ENCODE results near the gene PIP5K1B. TPM values are rescaled to one million over a fixed set of nuclear protein-coding genes. Genes with fewer than 3 reads are reported as not detected.

The PIP5K1B gene
- total RNA-seq, 1 experiment from 2014 or later: 10.3 TPM

- no peak for DNase-seq
- Histone ChIP-seq H3K4me1 (no peaks in the 10 kb centered on the region), H3K36me3 (ENCODE audit: control insufficient read depth, insufficient read depth, low read length) (no peaks in the 10 kb centered on the region), H3K4me3 (ENCODE audit: low read depth, low read length) (no peak overlapping the region), H3K9me3 (no peaks in the 10 kb centered on the region), H3K27me3 (replicated peaks; ENCODE audit: control insufficient read depth, insufficient read depth, low read length) (no peaks in the 10 kb centered on the region)
- ChIA-PET CTCF (no interaction called here), POLR2A (no interaction called here)
- H3K27me3 Mint-ChIP-seq (ENCODE audit: insufficient read depth, unreplicated experiment): no peaks in the 10 kb centered on the region
- no peak overlapping the region for H3K4me3 Mint-ChIP-seq (ENCODE audit: unreplicated experiment)
- no peaks in the 10 kb centered on the region for H3K36me3 Mint-ChIP-seq (ENCODE audit: insufficient read depth, unreplicated experiment)
- no peak for TF ChIP-seq CTCF (IDR thresholded peaks at IDR 0.05; ENCODE audit: insufficient read depth in 1 of 2, low read depth in 1 of 2, low read length in 1 of 2, severe bottlenecking in 1 of 2, unreplicated experiment in 1 of 2)
- H3K4me1 Mint-ChIP-seq (ENCODE audit: low read depth, unreplicated experiment): no peaks in the 10 kb centered on the region
- intact Hi-C loops (cut with micrococcal nuclease; ENCODE audit: unreplicated experiment): no loop called here
- H3K9me3 Mint-ChIP-seq (ENCODE audit: unreplicated experiment): no peaks in the 10 kb centered on the region
- H3K27ac Mint-ChIP-seq (ENCODE audit: unreplicated experiment): no peak overlapping the region
- BruUV-seq (replicated peaks): no TSS peak
Measured at GRCh38 chr9:68978501-68978900, 273.5 kb downstream of the PIP5K1B start.

GRCh38 chr9:68979538-68980314 lies 274.7 kb downstream of the PIP5K1B start:
- TF ChIP-seq CTCF (IDR thresholded peaks at IDR 0.05; ENCODE audit: insufficient read depth in 1 of 2, low read depth in 1 of 2, low read length in 1 of 2, severe bottlenecking in 1 of 2, unreplicated experiment in 1 of 2): no peak
- POLR2A ChIA-PET: no interaction called here
- H3K9me3 Mint-ChIP-seq (ENCODE audit: unreplicated experiment): no peaks in the 10 kb centered on the region
- CTCF ChIA-PET: no interaction called here
- Histone ChIP-seq H3K36me3 (ENCODE audit: control insufficient read depth, insufficient read depth, low read length) (no peaks in the 10 kb centered on the region), H3K4me1 (no peaks in the 10 kb centered on the region), H3K27me3 (replicated peaks; ENCODE audit: control insufficient read depth, insufficient read depth, low read length) (no peaks in the 10 kb centered on the region), H3K4me3 (ENCODE audit: low read depth, low read length) (no peak overlapping the region), H3K9me3 (no peaks in the 10 kb centered on the region)
- no peak overlapping the region for H3K27ac Mint-ChIP-seq (ENCODE audit: unreplicated experiment)
- DNase-seq: no peak
- H3K27me3 Mint-ChIP-seq (ENCODE audit: insufficient read depth, unreplicated experiment): no peaks in the 10 kb centered on the region
- intact Hi-C loops (cut with micrococcal nuclease; ENCODE audit: unreplicated experiment): no loop called here
- BruUV-seq (replicated peaks): no TSS peak
- H3K4me3 Mint-ChIP-seq (ENCODE audit: unreplicated experiment): no peak overlapping the region
- H3K36me3 Mint-ChIP-seq (ENCODE audit: insufficient read depth, unreplicated experiment): no peaks in the 10 kb centered on the region
- no peaks in the 10 kb centered on the region for H3K4me1 Mint-ChIP-seq (ENCODE audit: low read depth, unreplicated experiment)

- H3K27me3 Mint-ChIP-seq (ENCODE audit: insufficient read depth, unreplicated experiment): no peaks in the 10 kb centered on the region
- H3K9me3 Mint-ChIP-seq (ENCODE audit: unreplicated experiment): no peaks in the 10 kb centered on the region
- Histone ChIP-seq H3K36me3 (ENCODE audit: control insufficient read depth, insufficient read depth, low read length) (no peaks in the 10 kb centered on the region), H3K4me1 (no peaks in the 10 kb centered on the region), H3K9me3 (no peaks in the 10 kb centered on the region), H3K4me3 (ENCODE audit: low read depth, low read length) (no peak overlapping the region), H3K27me3 (replicated peaks; ENCODE audit: control insufficient read depth, insufficient read depth, low read length) (no peaks in the 10 kb centered on the region)
- intact Hi-C loops (cut with micrococcal nuclease; ENCODE audit: unreplicated experiment): no loop called here
- H3K4me1 Mint-ChIP-seq (ENCODE audit: low read depth, unreplicated experiment): no peaks in the 10 kb centered on the region
- TF ChIP-seq CTCF (IDR thresholded peaks at IDR 0.05; ENCODE audit: insufficient read depth in 1 of 2, low read depth in 1 of 2, low read length in 1 of 2, severe bottlenecking in 1 of 2, unreplicated experiment in 1 of 2): no peak
- no peak overlapping the region for H3K27ac Mint-ChIP-seq (ENCODE audit: unreplicated experiment)
- no peaks in the 10 kb centered on the region for H3K36me3 Mint-ChIP-seq (ENCODE audit: insufficient read depth, unreplicated experiment)
- ChIA-PET CTCF (no interaction called here), POLR2A (no interaction called here)
- no peak overlapping the region for H3K4me3 Mint-ChIP-seq (ENCODE audit: unreplicated experiment)
- no peak for DNase-seq
- no TSS peak for BruUV-seq (replicated peaks)
Measured at GRCh38 chr9:68980341-68980914, 275.4 kb downstream of the PIP5K1B start.

Measured in Caco-2 (cell line).